B cell (primary cell): Measurements from ENCODE around the gene GLB1L3.

Experiments
- CTCF ChIP-seq: fragments of 200-600 bp; IDR thresholded peaks from one replicate; pipeline ENCODE4 v1.8.0; 2022; ENCODE audit warnings: antibody characterized with exemption, mild to moderate bottlenecking
- EZH2 ChIP-seq: IDR thresholded peaks from 2 replicates; pipeline ENCODE4 v1.6.1; 2012; ENCODE audit warnings: borderline replicate concordance, low read depth, mild to moderate bottlenecking, moderate library complexity, low read length; ENCODE audit not compliant: insufficient read depth, poor library complexity, severe bottlenecking

- no peak for TF ChIP-seq CTCF
- no peak for TF ChIP-seq EZH2
These were observed 6.2 kb downstream of the GLB1L3 start for GRCh38 chr11:134282121-134283045.
